H1 (cell line): ENCODE data around the gene SEC31A. TPM values are rescaled to one million over a fixed set of nuclear protein-coding genes. Genes with fewer than 3 reads are reported as not detected.

Source experiments
- CEBPB ChIP-seq: IDR thresholded peaks from 2 replicates; pipeline ENCODE4 v1.6.1; 2012; ENCODE audit warnings: low read depth, low read length
- CREB1 ChIP-seq: IDR thresholded peaks from 2 replicates; pipeline ENCODE4 v1.6.1; 2012; ENCODE audit warnings: inconsistent platforms
- E2F6 ChIP-seq: IDR thresholded peaks from 2 replicates; pipeline ENCODE4 v1.6.1; 2012; ENCODE audit warnings: inconsistent platforms
- JUND ChIP-seq: IDR thresholded peaks from 2 replicates; pipeline ENCODE4 v1.6.1; 2011; ENCODE audit warnings: mild to moderate bottlenecking, improper control_type of control experiment, low read length
- KDM4A ChIP-seq: IDR thresholded peaks from one replicate; pipeline ENCODE4 v1.7.1; 2012; ENCODE audit warnings: low read depth, mild to moderate bottlenecking, moderate library complexity, low read length, inconsistent platforms; ENCODE audit not compliant: severe bottlenecking
- MAFK ChIP-seq: IDR thresholded peaks from 2 replicates; pipeline ENCODE4 v1.6.1; 2012; ENCODE audit warnings: low read depth, mild to moderate bottlenecking, improper control_type of control experiment, low read length
- PHF8 ChIP-seq: fragments of 200-600 bp; sonication (generic); conservative IDR thresholded peaks from 2 replicates; pipeline ENCODE4 v1.7.1; 2012; ENCODE audit warnings: low read depth, mild to moderate bottlenecking, inconsistent platforms, low read length, moderate library complexity
- POLR2AphosphoS5 ChIP-seq: IDR thresholded peaks from 2 replicates; pipeline ENCODE4 v1.6.1; 2011; ENCODE audit warnings: low read depth, low read length
- SIN3A ChIP-seq, 2 experiments: IDR thresholded peaks in 1 of 2; conservative IDR thresholded peaks in 1 of 2; 2 replicates each; pipeline ENCODE4 v1.6.1; 2011 to 2012; ENCODE audit warnings: low read length in 2 of 2, improper control_type of control experiment in 1 of 2, low read depth in 1 of 2, mild to moderate bottlenecking in 1 of 2
- polyA plus RNA-seq, 7 experiments: library from polyadenylated mRNA; depleted of rRNA in 3 of 7; stranded (reverse) in 5 of 7; unstranded in 2 of 7; fragments of >200 nt in 5 of 7; fragments of 200-250 nt in 2 of 7; gene quantifications; 1 replicate in 5 of 7; 2 replicates in 1 of 7; 4 replicates in 1 of 7; pipeline versions ENCODE4 v1.2.1 to v1.2.3, GENCODE V29; 2011 to 2013; ENCODE audit warnings: missing spikeins in 2 of 7, mixed read lengths in 2 of 7
- total RNA-seq: library from RNA; stranded (reverse); fragmentation: NEBNext Ultra II Directional; extraction: Animal tissue kit (Norgen Biotek cat#: 25700); gene quantifications from 2 replicates; pipeline ENCODE4 v1.2.1, GENCODE V29; 2021

Gene SEC31A
- total and polyA plus RNA-seq, 2 of the 8 experiments (the other 6 are each of a cell fraction or from before 2014, with no cell fraction given): 112 to 125 TPM

DNA sequence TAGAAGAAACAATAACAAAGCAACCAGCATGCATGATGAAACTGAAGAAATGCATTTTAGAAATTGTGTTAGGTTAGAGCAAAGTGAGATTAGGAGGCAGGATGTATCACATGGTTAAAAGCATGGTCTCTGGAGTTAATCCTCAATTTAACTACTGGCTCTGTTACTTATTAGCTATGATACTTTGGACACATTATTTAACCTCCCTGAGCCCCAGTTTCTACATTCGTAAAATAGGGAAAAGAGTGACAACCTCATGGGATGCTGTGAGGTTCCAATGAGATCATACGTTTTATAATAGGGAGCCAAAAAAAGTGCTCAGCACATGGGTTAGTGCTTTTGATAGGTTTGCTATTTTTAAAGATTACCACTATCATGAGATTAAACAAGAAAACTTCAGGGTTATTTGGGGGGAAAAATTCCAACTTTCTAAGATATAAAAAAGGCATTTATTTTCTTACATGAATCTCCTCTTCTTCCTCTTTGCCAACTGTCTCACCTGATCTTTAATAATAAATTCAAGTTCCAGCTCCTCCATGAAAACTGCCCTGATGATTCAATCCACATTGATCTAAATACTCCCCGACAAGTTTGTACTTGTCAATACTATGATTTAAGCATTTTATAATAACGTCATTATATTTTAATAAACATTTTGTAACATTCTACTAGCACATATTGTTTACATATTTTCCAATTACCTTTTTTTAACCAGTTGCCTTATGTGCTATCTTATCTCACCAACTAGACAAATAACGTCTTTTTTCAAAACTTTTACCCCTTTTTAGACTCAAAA, 4.6 kb downstream of the SEC31A start (continued):
- TF ChIP-seq SIN3A (conservative IDR thresholded peaks at IDR 0.05 in 1 of 2, IDR thresholded peaks at IDR 0.05 in 1 of 2; ENCODE audit: low read depth in 1 of 2, low read length in 2 of 2): no peak
- no peak for TF ChIP-seq CEBPB
- no peak for TF ChIP-seq KDM4A
- TF ChIP-seq E2F6: no peak
- no peak for TF ChIP-seq CREB1
- TF ChIP-seq MAFK: no peak
- TF ChIP-seq JUND: no peak
- no peak for TF ChIP-seq POLR2AphosphoS5
- no peak for TF ChIP-seq PHF8
